Coronary artery (tissue), 2 donors: Measurements from ENCODE around the gene SOX6.

Experiments
- DNase-seq: peaks from one replicate; pipeline ENCODE4 v3.0.0-alpha.2; 2017; ENCODE audit warnings: low spot score
- H3K27ac ChIP-seq, 2 donors: fragments of 200-600 bp; sonication (generic); one replicate each; pipeline ENCODE4 v1.5.1; 2016 to 2019
- H3K4me3 ChIP-seq: fragments of 200-600 bp; sonication (generic); 2 replicates; pipeline ENCODE4 v1.5.1; 2016; ENCODE audit warnings: mild to moderate bottlenecking, moderate library complexity
- TF ChIP-seq, protein P1 (sequence below): fragments of 200-600 bp; sonication (generic); IDR thresholded peaks from one replicate; pipeline ENCODE4 v1.5.1; 2019; ENCODE audit warnings: antibody characterized with exemption

SOX6 gene

DNA sequence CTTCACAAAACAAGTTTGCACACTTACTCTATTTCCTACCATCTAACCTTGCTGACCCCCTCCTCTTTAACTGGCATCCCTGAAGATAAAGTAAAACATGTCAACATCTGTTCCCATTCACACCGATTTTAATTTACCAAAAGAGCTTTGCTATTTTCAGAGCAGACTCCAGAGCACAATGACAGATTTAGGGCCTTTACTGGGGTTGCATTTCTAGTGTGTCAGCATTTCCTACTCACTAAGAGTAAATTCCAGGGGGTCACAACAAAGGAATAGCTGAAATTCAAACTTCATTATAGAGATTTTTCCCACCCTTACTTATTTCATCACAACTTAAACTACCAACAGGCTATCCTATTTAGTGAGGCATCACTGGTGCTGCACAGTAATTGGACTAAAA, 60.8 kb downstream of the SOX6 start:
- TF ChIP-seq, protein P1, sequence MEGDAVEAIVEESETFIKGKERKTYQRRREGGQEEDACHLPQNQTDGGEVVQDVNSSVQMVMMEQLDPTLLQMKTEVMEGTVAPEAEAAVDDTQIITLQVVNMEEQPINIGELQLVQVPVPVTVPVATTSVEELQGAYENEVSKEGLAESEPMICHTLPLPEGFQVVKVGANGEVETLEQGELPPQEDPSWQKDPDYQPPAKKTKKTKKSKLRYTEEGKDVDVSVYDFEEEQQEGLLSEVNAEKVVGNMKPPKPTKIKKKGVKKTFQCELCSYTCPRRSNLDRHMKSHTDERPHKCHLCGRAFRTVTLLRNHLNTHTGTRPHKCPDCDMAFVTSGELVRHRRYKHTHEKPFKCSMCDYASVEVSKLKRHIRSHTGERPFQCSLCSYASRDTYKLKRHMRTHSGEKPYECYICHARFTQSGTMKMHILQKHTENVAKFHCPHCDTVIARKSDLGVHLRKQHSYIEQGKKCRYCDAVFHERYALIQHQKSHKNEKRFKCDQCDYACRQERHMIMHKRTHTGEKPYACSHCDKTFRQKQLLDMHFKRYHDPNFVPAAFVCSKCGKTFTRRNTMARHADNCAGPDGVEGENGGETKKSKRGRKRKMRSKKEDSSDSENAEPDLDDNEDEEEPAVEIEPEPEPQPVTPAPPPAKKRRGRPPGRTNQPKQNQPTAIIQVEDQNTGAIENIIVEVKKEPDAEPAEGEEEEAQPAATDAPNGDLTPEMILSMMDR: no peak
- no peak for DNase-seq
- Histone ChIP-seq H3K4me3 (no peak overlapping the region), H3K27ac (no peak overlapping the region)

DNA sequence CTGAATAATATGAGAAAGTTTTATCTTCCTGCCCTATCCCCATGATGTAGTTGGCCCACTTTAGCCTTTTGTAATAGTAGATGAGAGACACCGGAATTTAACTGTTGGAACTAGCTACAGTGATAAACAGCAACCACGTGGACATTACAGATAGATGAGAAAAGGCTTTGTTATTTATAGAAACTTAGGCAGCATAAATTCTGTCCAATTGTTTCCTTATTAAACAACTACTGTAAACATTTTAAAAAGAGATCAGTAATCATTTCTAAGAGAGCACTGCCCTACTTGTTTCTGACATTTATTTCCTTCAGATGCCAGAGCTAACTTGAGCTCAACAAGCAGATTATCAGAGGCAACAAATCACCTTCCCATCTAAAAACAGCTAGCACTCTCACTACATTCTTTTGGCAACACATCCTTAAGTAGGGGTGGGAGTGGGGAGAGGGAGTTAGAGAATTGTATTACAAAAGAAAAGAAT, 63.1 kb downstream of the SOX6 start:
- Histone ChIP-seq H3K4me3 (no peak overlapping the region), H3K27ac (no peak overlapping the region)
- TF ChIP-seq, protein P1: no peak
- no peak for DNase-seq

DNA sequence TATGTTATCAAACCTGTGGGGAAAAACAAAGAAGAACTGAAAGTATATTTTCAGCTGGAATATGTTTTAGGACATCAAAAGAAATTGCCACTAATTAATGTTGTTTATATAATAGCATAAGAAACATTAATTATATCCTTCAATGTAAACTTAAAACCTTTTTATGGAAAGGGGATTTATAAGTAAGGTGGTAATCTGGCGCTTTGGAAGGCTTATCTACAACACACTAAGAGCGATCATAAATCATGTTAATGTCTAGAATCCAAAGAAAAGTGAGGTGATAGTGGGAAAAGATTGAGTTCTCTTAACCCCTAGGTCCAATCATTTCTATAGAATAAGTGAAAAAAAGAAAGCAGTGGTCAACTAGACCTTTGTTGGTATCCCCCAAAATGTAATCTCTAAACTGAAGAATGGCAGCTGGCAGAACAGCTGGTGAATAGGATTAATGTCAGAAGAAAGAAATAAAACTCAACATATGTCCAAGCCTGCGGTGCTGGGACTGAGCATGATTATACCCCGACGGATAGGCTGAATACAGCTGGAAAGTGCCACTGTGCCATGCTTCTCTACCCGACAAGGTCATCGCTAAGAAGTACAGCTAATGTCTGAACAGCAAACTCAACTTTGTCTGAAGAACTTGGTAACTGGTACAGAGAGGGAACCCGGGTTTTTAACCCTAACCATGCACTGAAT, 64.0 kb downstream of the SOX6 start:
- no peak for DNase-seq
- Histone ChIP-seq H3K4me3 (no peak overlapping the region), H3K27ac (no peak overlapping the region)
- TF ChIP-seq, protein P1: no peak

DNA sequence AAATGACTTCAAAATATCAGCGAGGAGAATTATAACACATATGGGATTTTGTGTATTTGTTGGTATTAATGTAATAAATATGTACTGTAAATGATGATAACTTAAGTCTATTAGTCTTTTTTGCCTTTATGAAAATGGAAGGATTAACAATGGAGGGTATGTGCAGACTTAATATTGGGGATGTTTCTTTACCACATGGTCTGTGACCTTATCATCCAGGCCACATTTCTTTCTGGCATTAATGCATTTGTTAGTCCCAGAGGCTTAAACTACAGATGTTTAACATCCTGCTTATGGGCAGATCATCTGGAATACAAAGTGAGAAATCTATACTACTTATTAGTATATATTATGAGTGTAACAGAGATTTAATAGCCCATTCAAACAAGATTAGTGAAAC, 64.6 kb downstream of the SOX6 start:
- DNase-seq: no peak
- Histone ChIP-seq H3K4me3 (no peak overlapping the region), H3K27ac (no peak overlapping the region)
- TF ChIP-seq, protein P1: no peak

DNA sequence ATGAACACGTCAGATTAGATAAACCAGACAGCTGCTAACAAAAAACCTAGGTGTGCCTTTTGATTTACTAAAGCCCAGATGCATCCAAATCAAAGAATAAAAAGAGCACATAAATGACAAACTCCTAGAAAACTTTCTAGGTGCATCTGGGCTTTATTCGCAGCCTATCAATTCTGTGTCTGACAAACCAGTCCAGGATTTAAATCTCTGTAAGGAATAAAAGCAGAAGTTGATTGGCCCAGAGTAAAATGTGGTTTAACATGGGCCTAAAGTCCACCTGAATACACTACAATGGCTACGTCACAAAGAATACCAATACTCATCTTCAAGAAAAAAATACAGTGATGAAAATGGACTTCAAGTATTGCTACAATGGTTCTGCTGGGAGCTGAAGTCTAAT, 66.8 kb downstream of the SOX6 start:
- no peak for DNase-seq
- TF ChIP-seq, protein P1: no peak
- Histone ChIP-seq H3K27ac (no peak overlapping the region), H3K4me3 (no peak overlapping the region)

DNA sequence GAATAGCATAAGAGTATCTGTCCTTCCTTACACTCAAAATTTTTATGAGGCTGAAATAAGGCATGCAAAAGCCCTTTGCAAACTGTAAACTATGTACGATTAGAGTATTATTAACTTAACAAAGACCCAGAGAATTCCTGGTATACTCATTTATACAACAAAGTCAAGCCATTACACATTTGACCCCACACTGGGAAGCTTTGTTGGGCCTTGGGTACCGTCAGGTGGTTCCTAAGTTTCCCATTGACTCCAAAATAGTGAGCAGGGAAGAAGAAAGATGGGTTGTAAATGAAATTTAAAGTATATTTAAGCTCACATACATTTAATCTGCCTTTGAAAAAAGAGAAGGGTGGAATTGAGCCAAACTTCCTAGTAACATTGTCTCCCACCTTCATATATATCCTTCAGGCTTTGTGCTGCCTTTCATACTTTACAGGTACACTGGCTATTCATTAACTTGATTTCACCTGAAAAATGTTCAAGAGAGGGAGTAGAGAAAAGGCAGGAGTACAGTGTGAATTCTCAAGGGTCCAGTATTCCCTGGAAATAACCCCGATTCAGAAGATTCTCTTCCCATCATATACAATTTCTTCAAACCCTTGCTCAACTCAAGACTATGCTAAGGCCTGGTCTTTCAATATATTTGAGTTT, 68.6 kb downstream of the SOX6 start:
- H3K27ac ChIP-seq: no peak overlapping the region
- no peak for DNase-seq
- TF ChIP-seq, protein P1: no peak
- H3K4me3 ChIP-seq: no peak overlapping the region

DNA sequence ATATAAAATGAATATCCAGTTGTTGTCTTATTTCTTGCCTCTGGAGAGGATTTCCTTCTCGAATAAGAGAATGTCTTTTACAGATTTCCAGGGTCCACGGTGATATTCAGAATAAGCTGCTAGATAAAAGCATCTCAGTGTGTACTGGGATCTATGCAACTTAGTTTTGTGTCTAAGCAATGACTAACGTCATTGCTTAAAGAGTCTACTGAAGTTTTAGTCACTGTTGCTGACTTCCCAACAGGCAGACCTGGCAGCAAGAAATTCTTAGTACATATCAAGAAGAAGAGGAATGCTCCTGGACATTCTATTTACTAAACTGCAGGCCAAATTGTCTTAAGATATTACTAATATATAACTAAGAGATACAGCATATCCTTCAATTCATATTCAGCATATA, 70.3 kb downstream of the SOX6 start:
- Histone ChIP-seq H3K4me3 (no peak overlapping the region), H3K27ac (no peak overlapping the region)
- TF ChIP-seq, protein P1: no peak
- no peak for DNase-seq
